Measurements from ENCODE around the gene GLT8D2.
"Not testable (repeated sequence)": the region's sequence is repeated elsewhere in the genome, so short reads cannot be mapped to it uniquely, and the experiment has no call there.

GLT8D2 gene

DNA sequence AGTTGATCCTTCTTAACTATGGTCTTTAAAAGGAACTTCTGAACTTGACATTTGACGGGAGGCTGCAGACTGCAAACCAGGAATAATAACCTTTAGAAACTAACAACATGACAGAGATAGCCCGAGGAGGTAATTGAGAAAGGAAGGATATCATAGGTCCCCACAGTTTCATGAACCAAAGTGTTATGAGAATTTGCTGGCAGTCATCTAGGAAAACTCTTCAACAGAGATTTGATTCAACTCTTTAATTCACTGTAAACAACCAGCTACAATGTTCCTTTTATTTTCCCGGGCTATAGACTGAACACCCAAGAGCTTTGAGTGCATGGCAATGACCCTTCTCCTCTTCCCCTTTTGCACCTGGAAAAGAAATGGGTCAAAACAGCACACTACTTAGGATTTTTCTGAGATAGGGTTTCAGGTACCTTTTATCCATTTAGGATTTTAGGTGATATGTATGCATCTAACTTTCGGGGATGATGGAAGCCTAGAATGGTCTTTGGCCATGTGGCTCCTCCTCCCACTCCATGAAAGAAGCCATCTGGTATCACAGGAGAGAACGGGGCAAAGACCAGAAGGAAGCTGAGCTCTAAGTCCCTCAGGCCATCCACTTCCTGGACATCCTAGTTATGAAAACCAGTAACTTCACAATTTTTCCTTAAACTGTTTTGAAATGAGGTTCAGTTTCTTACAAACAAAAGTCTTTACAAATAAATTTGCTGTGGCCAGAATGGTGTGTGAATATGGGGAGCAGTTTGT is 23.0 kb downstream of the GLT8D2 start:
- TF ChIP-seq, protein P1, sequence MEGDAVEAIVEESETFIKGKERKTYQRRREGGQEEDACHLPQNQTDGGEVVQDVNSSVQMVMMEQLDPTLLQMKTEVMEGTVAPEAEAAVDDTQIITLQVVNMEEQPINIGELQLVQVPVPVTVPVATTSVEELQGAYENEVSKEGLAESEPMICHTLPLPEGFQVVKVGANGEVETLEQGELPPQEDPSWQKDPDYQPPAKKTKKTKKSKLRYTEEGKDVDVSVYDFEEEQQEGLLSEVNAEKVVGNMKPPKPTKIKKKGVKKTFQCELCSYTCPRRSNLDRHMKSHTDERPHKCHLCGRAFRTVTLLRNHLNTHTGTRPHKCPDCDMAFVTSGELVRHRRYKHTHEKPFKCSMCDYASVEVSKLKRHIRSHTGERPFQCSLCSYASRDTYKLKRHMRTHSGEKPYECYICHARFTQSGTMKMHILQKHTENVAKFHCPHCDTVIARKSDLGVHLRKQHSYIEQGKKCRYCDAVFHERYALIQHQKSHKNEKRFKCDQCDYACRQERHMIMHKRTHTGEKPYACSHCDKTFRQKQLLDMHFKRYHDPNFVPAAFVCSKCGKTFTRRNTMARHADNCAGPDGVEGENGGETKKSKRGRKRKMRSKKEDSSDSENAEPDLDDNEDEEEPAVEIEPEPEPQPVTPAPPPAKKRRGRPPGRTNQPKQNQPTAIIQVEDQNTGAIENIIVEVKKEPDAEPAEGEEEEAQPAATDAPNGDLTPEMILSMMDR (IDR thresholded peaks at IDR 0.05; ENCODE audit: extremely low read depth, missing control alignments) = no peak

DNA sequence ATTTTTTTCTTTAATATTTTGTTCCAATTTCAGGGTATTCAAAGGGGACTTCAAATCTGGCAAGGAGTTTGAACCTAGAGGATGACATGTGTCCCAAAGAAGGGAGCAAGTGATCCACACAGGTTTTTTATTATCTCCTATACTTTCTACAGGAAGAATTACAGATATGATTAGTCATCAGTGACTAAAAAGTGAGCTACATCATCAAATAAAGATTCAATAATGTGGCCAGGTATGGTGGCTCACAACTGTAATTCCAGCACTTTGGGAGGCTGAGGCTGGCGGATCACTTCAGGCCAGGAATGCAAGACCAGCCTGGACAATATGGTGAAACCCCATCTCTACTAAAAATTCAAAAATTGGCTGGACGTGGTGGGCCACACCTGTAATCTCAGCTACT is 24.2 kb downstream of the GLT8D2 start:
- no peak for DNase-seq (ENCODE audit: low spot score)
- TF ChIP-seq, protein P1 (IDR thresholded peaks at IDR 0.05; ENCODE audit: extremely low read depth, missing control alignments) = no peak

More for the DNA sequence above, 23.0 kb downstream of the GLT8D2 start:
- DNase-seq (ENCODE audit: low spot score) = no peak

DNA sequence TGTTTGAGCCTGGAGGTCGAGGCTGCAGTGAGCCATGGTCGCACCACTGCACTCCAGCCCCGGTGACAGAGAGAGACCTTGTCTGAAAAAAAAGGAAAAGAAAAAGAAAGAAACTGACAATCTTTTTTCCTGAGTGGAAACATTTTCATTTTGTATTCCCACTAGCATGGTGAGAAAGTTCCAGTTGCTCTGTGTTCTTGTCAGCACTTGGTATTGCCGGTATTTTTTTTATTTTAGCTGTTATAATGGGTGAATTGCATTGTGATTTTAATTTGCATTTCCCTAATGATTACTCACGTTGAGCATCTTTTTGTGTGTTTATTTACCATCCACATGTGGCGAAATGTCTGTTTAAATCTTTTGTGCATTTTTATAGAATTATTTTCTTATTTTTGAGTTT is 25.6 kb downstream of the GLT8D2 start:
- DNase-seq (ENCODE audit: low spot score) = no peak
- TF ChIP-seq, protein P1 (IDR thresholded peaks at IDR 0.05; ENCODE audit: extremely low read depth, missing control alignments) = no peak

DNA sequence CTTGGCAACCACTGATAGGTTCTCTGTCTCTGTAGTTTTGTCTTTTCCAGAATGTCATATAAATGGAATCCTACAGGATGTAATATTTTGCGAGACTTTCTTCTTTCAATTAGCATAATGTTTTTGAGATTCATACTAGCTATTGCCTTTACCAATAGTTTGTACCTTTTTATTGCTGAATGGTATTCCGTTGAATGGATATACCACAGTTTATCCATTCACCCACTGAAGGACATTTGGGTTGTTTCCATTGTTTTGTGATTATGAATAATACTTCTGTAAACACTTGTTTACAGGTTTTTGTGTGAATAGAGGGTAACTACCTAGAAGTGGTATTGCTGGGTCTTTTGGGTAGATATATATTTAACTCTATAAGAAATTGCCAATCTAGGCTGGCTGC is 26.3 kb downstream of the GLT8D2 start:
- DNase-seq (ENCODE audit: low spot score) = no peak
- TF ChIP-seq, protein P1 (IDR thresholded peaks at IDR 0.05; ENCODE audit: extremely low read depth, missing control alignments) = no peak

DNA sequence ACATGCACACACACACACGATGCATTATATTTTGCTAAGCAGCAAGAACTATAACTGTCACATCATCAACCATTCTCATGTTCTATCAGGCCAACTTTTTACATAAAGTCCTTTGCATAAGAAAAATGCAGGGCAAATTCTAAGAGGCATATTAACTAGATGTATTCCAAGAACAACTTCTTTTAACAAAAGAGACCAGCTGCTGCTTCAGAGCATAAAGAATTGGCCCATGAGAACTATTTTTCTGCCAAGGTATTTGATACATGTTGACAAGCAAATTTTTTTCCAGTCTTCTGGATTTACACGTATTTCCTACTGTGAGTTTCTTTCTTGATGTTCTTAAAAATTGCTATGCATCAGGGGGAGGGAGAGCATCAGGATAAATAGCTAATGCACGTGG is 27.2 kb downstream of the GLT8D2 start:
- no peak for DNase-seq (ENCODE audit: low spot score)
- TF ChIP-seq, protein P1 (IDR thresholded peaks at IDR 0.05; ENCODE audit: extremely low read depth, missing control alignments) = no peak

DNA sequence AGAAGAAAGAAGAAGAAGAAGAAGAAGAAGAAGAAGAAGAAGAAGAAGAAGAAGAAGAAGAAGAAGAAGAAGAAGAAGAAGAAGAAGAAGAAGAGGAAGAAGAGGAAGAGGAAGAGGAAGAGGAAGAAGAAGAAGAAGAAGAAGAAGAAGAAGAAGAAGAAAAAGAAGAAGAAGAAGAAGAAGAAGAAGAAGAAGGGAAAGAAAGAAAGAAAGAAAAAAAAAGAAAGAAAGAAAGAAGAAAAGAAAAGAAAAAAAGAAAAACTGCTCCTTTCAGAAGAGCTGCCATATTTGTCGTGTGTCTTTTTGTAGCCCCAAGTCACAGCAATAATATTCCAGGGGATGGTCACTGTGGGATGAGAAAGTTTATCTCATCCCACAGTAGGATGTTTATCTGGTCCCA is 28.1 kb downstream of the GLT8D2 start:
- DNase-seq (ENCODE audit: low spot score) = not testable (repeated sequence)

DNA sequence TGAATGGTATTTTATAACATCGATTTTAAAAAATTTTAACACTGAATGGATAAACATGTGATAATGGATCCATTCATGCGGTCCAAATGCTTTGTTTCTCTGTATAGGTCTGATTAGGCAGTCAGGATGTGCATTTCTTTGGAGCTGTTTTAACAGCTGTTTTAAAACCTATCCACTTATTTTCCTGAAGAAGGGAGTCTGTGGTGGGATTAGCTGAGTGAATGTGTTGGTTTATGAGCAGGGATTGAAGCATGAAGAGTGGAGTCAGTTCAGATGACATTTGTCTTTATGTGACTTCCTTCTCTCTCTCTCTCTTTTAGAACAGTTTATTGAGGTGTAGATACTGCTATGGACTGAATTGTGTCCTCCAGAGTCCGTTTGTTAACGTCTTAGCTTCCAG is 37.7 kb downstream of the GLT8D2 start:
- DNase-seq (ENCODE audit: low spot score) = no peak
- TF ChIP-seq, protein P1 (IDR thresholded peaks at IDR 0.05; ENCODE audit: extremely low read depth, missing control alignments) = no peak

DNA sequence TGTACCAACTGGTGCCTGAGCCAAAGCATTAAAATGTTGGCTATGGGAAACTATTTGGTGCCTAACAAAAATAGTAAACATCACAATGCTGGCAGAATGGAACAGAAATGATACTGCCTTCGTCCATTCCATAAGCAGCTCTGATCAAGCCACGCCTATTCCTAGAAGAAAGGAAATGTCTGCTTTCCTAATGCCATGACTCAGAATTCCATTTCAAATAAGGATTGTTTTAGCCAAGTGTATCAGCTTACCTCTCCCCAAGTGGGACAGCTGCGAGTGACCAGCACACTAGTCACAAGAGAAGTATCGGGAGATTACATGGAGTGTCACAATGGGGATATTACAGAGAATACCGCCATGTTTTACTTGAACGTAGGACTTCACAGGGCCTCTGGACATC is 38.7 kb downstream of the GLT8D2 start:
- no peak for DNase-seq (ENCODE audit: low spot score)
- TF ChIP-seq, protein P1 (IDR thresholded peaks at IDR 0.05; ENCODE audit: extremely low read depth, missing control alignments) = no peak
